GM21526 (cell line): ENCODE measurements around the gene AFDN.

Experiments
- ATAC-seq: cut with Tn5 transposase; IDR thresholded peaks from one replicate; pipeline ENCODE4 v1.9.1; 2021; ENCODE audit warnings: moderate library complexity; ENCODE audit not compliant: unreplicated experiment, low FRiP score

The AFDN gene

GRCh38 chr6:167860550-167861226, 34.0 kb downstream of the AFDN start:
- no peak for ATAC-seq

- ATAC-seq, result no peak
Observed at GRCh38 chr6:167861424-167861823, 34.7 kb downstream of the AFDN start.

- no peak for ATAC-seq
Observed at GRCh38 chr6:167863897-167864296, 37.2 kb downstream of the AFDN start.

DNA sequence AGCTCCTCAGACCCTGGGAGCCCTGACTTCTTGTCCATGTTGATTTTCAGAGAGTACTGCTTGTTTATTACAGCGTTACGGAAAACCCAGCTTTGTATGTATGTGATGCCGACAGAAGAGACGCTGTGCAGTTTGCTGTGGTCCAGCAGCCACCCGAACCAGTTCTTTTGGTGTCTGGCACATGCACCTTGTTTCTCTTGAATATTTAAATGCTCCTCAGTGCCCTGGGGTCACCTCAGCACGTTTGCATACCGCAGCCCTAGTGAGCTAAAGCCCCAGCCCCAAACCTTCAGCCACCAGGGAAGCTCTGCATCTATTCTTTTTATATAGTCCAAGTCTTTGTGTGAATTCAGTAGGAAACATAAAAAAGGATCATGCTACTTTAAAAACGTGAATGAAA, 39.9 kb downstream of the AFDN start:
- ATAC-seq, result no peak

DNA sequence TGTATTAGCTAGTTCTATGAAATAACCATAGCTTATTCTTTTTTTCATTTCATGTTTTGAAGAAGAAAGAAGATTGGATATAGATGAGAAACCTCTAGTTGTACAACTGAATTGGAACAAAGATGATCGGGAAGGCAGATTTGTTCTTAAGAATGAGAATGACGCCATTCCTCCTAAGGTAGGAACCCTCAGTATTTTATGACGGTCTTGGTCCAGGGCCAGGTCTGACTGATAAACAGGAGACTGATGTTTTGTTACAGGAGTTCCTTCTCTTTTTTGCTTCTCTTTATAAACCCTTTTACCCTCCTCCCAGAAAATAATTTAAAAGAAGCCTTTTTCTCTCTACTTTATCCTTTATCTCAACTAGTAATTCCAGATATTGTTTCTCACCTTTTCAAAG, 43.6 kb downstream of the AFDN start:
- ATAC-seq, result no peak

- no peak for ATAC-seq
Observed at GRCh38 chr6:167872538-167873210, 46.0 kb downstream of the AFDN start.

- no peak for ATAC-seq
Observed at GRCh38 chr6:167877994-167878779, 51.5 kb downstream of the AFDN start.

DNA sequence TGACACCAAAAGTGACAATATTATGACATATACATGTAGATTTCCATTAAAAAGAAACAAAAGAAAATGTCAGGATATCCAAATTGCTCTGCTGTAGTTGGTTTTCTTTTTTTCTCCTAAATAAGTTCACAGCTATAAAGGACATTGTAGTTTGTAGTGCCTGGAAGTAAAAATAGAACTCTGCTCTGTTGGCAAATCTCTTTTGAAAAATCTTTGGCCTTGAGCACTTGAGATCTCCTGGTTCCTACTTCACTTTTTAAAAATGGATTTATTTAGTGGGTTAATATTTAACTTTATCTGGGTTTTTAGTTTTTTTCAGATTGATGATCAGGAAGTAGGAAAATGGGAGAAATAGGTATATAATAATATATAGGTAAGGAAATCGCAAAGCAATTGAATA, 52.9 kb downstream of the AFDN start:
- no peak for ATAC-seq

GRCh38 chr6:167881327-167881726, 54.6 kb downstream of the AFDN start:
- no peak for ATAC-seq

- ATAC-seq, result no peak
Observed at GRCh38 chr6:167882244-167882643, 55.5 kb downstream of the AFDN start.

GRCh38 chr6:167888098-167888497, 61.4 kb downstream of the AFDN start:
- ATAC-seq, result no peak

DNA sequence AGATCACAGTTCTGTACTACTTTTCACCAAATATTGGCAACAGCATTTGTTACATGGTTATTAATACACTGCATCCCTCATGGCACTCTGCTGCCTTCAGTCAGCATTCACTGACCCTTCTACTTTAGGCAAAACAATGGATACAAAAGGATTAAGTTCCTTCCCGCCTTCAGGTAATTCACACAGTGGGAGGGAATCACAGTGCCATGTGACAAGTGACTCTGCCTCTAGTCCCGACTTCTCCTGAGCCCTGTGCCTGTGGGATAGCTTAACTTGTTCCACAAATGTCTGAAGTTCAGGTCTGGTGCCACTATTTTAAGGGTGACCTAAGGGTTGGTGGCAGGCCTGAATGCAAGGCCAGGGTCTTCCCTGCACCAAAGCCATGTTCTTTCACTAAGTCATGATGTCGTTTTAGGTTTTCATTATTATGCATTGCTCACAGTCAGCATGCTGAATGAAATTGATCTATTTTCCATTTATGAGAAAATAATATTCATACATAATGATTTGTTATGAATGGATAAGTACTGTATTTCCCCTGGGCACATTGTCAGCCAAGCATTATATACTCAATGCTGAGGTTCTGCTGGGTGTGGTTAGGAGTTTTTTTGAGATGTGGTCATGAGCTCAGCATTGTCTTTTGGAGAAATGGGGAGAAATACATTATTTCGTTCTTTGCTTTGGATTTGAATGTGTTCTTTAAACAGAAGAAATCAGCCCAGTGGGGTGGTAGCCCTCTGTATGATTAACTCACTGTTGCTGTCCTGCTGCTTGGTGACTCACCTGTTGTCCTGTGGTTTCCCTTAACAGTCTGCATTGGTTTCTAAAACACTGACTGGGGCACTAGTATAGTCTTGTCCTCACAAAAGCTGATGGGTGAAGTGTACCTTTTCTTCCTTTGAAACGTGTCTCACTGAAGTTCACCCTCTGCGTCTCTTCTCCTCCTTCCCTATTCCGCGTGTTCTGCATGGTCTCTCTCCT, 66.4 kb downstream of the AFDN start:
- no peak for ATAC-seq

- ATAC-seq, result no peak
Observed at GRCh38 chr6:167894965-167895364, 68.3 kb downstream of the AFDN start.

DNA sequence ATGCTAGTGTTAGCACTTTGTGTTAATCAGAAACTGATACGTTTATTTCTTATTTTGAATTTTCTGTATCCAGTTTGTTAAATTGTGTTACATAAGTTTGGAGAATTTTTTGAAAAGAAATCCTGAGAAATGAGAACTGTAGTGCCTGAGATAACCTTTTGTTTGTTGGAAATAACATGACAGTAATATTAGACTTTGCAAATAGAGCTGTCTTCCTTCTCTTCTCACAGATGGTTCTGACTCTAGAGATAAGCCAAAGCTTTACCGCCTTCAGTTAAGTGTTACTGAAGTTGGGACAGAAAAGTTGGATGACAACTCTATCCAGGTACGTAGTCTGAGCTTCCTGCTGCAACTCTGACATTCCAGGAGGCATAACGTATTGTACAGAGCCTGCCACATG, 69.9 kb downstream of the AFDN start:
- no peak for ATAC-seq

DNA sequence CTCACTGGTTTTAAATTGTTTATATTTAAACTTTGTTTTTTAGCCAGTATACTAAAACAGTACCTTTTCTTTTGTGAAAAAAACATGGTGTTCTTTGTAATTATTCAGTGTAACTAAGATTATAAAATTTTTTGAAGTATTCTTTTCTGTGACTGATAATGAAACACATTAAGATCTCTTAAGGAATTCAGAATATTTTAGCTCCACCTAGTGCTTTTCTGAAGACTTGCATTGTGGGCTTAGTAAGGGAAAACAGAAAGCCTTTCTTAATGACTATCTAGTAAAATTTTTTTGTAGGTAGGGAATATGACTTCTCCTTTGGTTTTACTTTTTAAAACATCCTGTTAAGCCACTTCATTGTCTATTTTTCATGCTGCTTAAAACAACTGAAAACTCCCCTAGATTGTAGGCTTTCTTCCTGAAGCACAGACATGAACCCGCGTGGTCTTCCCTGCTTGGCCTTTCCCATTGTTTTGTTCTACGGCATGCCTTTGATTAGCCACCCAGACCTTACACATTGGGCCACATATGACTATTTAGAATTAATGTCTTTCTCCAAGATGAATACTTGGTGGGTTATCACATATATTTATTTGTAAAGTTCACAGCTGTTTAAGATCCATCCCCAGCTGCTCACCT, 72.1 kb downstream of the AFDN start:
- no peak for ATAC-seq

DNA sequence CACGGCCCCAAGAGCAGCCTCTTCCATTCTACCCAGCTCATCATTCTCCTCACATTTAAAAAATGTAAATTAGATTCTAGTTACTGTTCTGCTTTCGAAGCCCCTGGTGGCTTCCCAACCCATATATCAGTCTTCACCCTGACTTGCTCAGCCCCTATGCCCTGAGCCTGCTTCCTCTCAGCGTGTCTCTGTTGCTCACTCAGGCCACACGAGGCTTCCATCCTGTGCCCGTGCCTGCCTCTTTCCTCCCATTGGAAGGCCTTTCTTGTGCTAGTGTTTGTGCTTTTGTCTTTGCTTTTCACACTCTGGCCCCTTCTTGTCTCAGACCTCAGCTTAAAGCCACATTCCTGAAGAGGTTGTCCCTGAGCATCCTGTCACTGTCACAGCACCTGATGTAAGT, 78.1 kb downstream of the AFDN start:
- ATAC-seq, result no peak

DNA sequence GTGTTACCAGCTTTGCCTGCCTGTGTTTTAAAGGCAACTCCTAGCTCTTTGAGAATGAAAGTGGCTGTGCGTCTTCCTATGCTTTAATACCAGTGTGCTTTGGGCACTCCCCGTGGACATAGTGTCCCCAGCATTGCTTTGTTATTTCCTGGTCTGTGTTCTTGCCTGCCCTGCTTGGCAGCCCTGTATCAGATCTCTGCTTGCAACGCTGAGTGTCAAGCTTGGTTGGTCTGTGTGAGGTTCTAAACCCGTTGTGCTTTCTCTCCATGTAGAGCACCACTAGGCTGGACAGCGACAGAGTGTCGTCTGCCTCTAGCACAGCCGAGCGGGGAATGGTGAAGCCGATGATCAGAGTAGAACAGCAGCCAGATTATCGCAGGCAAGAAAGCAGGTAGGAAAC, 80.2 kb downstream of the AFDN start:
- ATAC-seq, result no peak

DNA sequence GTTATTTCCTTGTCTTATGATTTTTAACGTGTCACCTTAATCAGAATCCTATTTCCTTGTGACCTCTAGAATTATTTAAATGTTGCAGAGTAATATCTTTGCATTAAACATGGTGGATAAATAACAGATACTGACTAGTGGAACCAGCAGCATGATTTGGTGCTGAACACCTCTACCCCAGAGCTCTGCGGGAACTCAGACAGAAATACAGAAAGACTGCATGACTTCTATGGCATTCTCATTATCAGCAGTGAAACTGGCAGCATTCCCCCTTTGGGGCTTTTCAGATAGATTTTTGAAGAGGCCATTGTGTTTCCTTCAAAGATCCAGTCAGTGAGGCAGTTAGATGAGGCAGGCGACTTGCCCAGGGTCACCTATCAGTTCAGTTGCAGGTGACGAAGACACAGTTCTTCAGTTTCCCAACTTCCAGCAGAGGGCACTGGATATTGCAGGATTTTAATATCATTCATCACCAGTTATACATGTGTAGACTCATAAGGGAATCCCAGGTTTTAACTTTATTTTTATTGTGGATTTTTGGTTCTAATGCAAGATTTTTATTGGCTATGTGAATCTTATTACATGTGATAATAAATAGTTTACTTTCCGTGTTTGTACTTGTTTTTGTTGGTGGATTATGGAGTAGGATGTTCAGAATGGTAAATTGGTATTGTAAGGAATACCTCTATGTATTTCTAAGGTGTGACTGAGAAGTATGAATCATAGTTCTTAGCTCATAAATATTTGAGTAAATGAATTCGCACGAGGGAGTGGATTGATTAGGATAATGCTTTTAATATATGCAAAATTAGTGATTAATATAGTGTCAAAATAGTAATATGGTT, 81.3 kb downstream of the AFDN start:
- no peak for ATAC-seq

DNA sequence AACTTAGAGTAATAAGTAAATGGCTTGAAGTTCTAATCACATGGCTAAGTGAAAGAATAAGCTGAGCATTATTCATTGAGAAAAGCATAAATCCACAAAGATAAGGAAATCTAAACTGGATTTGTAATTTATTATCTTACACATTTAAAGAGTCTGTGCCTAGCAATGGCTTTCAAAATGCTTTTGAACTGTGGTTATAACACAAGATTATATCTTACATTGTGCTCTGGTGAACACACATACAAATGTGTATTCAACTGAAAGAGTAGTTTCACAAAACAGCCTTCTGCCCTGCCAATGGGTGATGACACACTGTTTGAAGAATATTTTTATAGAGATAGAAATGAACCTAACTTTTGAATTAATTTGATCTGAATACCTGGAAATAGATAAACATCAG, 83.3 kb downstream of the AFDN start:
- no peak for ATAC-seq
